K562 (cell line): ENCODE data around the gene TRMT2A. TPM values are rescaled to one million over a fixed set of nuclear protein-coding genes. Genes with fewer than 3 reads are reported as not detected.

Experiments used
- BACH1 ChIP-seq: fragments of 200-800 bp; sonication (Bioruptor generic); IDR thresholded peaks from 2 replicates; pipeline ENCODE4 v1.6.1; 2016; ENCODE audit warnings: missing genetic modification characterization, missing compliant biosample characterization
- GABPB2 ChIP-seq: fragments of 250-450 bp; sonication (Bioruptor Pico); conservative IDR thresholded peaks from 2 replicates; pipeline ENCODE4 v1.5.1; 2021; ENCODE audit warnings: mild to moderate bottlenecking
- HDAC2 ChIP-seq: fragments of 450-650 bp; IDR thresholded peaks from 2 replicates; pipeline ENCODE4 v1.6.1; 2016; ENCODE audit warnings: mild to moderate bottlenecking
- MYC ChIP-seq, 2 experiments: fragments of 250-450 bp in 1 of 2; sonication (Bioruptor Pico) in 1 of 2; IDR thresholded peaks; 2 replicates each; pipeline versions ENCODE4 v1.5.1 to v1.6.1; 2012 to 2021; ENCODE audit warnings: low read depth in 2 of 2, borderline replicate concordance in 1 of 2, improper control_type of control experiment in 1 of 2, low read length in 1 of 2, mild to moderate bottlenecking in 1 of 2, moderate library complexity in 1 of 2
- NFE2L1 ChIP-seq: fragments of 450-650 bp; IDR thresholded peaks from 2 replicates; pipeline ENCODE4 v1.6.1; 2016; ENCODE audit warnings: missing genetic modification characterization, low read depth, mild to moderate bottlenecking, missing compliant biosample characterization, moderate library complexity, borderline replicate concordance
- RBM39 ChIP-seq: fragments of 200-400 bp; formaldehyde crosslinking; optimal IDR thresholded peaks from 2 replicates; pipeline ENCODE3; 2018; ENCODE audit warnings: low read depth, low read length
- SIN3A ChIP-seq, 2 experiments: fragments of 150-350 bp in 1 of 2; IDR thresholded peaks; 2 replicates each; pipeline ENCODE4 v1.6.1; 2011 to 2016; ENCODE audit warnings: borderline replicate concordance in 2 of 2, low read depth in 2 of 2, low read length in 2 of 2, mild to moderate bottlenecking in 2 of 2, moderate library complexity in 2 of 2; ENCODE audit not compliant: control insufficient read depth in 1 of 2
- SOX6 ChIP-seq: fragments of 450-650 bp; IDR thresholded peaks from 2 replicates; pipeline ENCODE4 v1.6.1; 2014; ENCODE audit warnings: mild to moderate bottlenecking
- TAL1 ChIP-seq: fragments of 450-650 bp; IDR thresholded peaks from 2 replicates; pipeline ENCODE4 v1.6.1; 2016; ENCODE audit warnings: mild to moderate bottlenecking
- TCF7L2 ChIP-seq: fragments of 150-350 bp; IDR thresholded peaks from 2 replicates; pipeline ENCODE4 v1.6.1; 2016; ENCODE audit warnings: low read depth, mild to moderate bottlenecking, low read length, moderate library complexity
- TFAM ChIP-seq: fragments of 250-450 bp; sonication (Bioruptor Pico); conservative IDR thresholded peaks from 2 replicates; pipeline ENCODE4 v1.5.0; 2021; ENCODE audit warnings: mild to moderate bottlenecking, moderate library complexity
- TOE1 ChIP-seq, 2 experiments: fragments of 450-650 bp in 1 of 2; sonication (generic) in 1 of 2; formaldehyde crosslinking in 1 of 2; IDR thresholded peaks; 2 replicates each; pipeline versions ENCODE4 v1.7.1 to v1.8.0; 2016 to 2022; ENCODE audit warnings: borderline replicate concordance in 2 of 2, mild to moderate bottlenecking in 2 of 2, antibody characterized with exemption in 1 of 2, inconsistent platforms in 1 of 2, low read depth in 1 of 2, missing genetic modification reagents in 1 of 2, moderate library complexity in 1 of 2
- ZNF175 ChIP-seq: fragments of 200-800 bp; sonication (Bioruptor generic); IDR thresholded peaks from 2 replicates; pipeline ENCODE4 v1.6.1; 2016; ENCODE audit warnings: low read depth, mild to moderate bottlenecking, missing genetic modification characterization, missing compliant biosample characterization
- ZNF584 ChIP-seq: fragments of 200-800 bp; sonication (Bioruptor generic); IDR thresholded peaks from 2 replicates; pipeline ENCODE4 v1.6.1; 2016; ENCODE audit warnings: low read depth, mild to moderate bottlenecking, missing genetic modification characterization, missing compliant biosample characterization
- polyA plus RNA-seq, 8 experiments: library from polyadenylated mRNA; depleted of rRNA in 4 of 8; stranded (reverse) in 5 of 8; unstranded in 3 of 8; fragments of >200 nt; fragmentation: Nextera tagmentation in 2 of 8; fragmentation: Illumina TruSeq in 1 of 8; extraction: Ambion mirVana in 2 of 8; extraction: Trizol in 1 of 8; gene quantifications; 2 replicates each; pipeline versions ENCODE4 v1.2.1 to v1.2.3, GENCODE V29; 2011 to 2014; ENCODE audit warnings: inconsistent platforms in 1 of 8, missing spikeins in 1 of 8
- total RNA-seq, 7 experiments: library from RNA; depleted of rRNA in 6 of 7; stranded (reverse); fragments of >200 nt in 6 of 7; fragmentation: Illumina TruSeq in 2 of 7; extraction: Trizol in 2 of 7; gene quantifications; 2 replicates each; pipeline versions ENCODE4 v1.2.1 to v1.2.3, GENCODE V29; 2011 to 2021; ENCODE audit warnings: low replicate concordance in 1 of 7
- TF ChIP-seq, protein P1 (sequence below): sonication (generic); formaldehyde crosslinking; IDR thresholded peaks from 2 replicates; pipeline ENCODE4 v1.9.0; 2022; ENCODE audit warnings: mild to moderate bottlenecking, missing genetic modification reagents
- TF ChIP-seq, protein P2 (sequence below): fragments of 450-650 bp; formaldehyde crosslinking; IDR thresholded peaks from 2 replicates; pipeline ENCODE4 v1.4.0; 2022; ENCODE audit warnings: missing genetic modification characterization
- TF ChIP-seq, protein P3 (sequence below): sonication (generic); formaldehyde crosslinking; IDR thresholded peaks from 2 replicates; pipeline ENCODE4 v1.8.0; 2022; ENCODE audit warnings: mild to moderate bottlenecking, missing genetic modification reagents
- TF ChIP-seq, protein P4 (sequence below): IDR thresholded peaks from 2 replicates; pipeline ENCODE4 v1.6.1; 2012; ENCODE audit warnings: low read depth, low read length, improper control_type of control experiment, borderline replicate concordance

The TRMT2A gene
- total and polyA plus RNA-seq, 9 of the 15 experiments (the other 6 are each of a cell fraction or from before 2014, with no cell fraction given) = 1.6 to 265 (median 140) TPM

DNA sequence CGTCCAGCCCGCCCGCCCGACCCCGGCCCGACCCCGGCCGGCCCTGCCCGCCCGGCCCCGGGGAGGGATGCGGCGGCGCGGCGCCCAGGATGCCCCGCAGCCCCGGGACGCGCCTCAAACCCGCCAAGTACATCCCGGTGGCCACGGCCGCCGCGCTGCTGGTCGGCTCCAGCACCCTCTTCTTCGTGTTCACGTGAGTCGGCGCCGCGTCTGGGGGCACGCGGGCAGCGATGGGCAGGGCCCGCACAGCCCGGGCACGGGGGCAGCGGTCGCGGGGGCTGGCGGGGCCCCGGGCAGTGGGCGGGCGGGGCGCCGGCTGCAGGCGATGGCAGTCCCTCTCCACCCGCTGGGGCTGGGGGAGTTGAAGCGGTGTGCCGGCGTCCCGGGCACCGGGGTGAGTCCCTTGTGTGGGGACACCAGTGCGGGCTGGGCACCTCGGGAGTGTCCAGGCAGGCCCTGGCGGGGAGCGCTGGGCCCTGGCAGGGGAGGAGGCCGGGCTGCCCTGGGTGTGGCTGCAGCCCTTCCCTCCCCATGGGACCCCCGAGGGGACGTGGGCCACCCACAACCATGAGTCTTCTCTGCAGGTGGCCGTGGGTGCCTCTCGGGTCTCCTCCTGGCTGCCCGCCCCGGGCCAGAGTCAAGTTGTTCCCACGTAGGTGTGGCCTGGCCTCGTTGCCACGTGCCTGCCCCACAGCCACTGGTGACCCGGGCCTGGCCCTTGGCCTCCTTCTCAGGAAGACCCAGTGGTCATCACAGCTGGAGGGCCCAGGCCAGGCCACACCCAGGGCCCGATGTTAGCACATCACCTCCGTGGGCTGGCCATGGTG lies 15.0 kb upstream of the TRMT2A start (continued):
- TF ChIP-seq MYC (IDR thresholded peaks at IDR 0.05; ENCODE audit: low read depth, low read length) = peak; percentile 66; the same call in 1 of the 2 replicates
- TF ChIP-seq MYC (CRISPR knock-in tag; IDR thresholded peaks at IDR 0.05; ENCODE audit: borderline replicate concordance, low read depth) = peak; percentile 93
- no peak for TF ChIP-seq ZNF175 (CRISPR knock-in tag)
- TF ChIP-seq TFAM (CRISPR knock-in tag) = no peak
- no peak for TF ChIP-seq TCF7L2
- TF ChIP-seq BACH1 = no peak
- TF ChIP-seq SIN3A (IDR thresholded peaks at IDR 0.05; ENCODE audit: borderline replicate concordance in 2 of 2, control insufficient read depth in 1 of 2, low read depth in 2 of 2, low read length in 2 of 2) = peak; percentile 15 to 70; a peak in 1 of 4 replicates
- TF ChIP-seq, protein P1, sequence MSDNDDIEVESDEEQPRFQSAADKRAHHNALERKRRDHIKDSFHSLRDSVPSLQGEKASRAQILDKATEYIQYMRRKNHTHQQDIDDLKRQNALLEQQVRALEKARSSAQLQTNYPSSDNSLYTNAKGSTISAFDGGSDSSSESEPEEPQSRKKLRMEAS (CRISPR knock-in tag) = no peak
- no peak for TF ChIP-seq HDAC2
- TF ChIP-seq, protein P2, sequence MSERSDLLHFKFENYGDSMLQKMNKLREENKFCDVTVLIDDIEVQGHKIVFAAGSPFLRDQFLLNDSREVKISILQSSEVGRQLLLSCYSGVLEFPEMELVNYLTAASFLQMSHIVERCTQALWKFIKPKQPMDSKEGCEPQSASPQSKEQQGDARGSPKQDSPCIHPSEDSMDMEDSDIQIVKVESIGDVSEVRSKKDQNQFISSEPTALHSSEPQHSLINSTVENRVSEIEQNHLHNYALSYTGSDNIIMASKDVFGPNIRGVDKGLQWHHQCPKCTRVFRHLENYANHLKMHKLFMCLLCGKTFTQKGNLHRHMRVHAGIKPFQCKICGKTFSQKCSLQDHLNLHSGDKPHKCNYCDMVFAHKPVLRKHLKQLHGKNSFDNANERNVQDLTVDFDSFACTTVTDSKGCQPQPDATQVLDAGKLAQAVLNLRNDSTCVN (CRISPR knock-in tag) = no peak
- no peak for TF ChIP-seq NFE2L1
- TF ChIP-seq GABPB2 (CRISPR knock-in tag) = no peak
- TF ChIP-seq SOX6 = no peak
- TF ChIP-seq, protein P3, sequence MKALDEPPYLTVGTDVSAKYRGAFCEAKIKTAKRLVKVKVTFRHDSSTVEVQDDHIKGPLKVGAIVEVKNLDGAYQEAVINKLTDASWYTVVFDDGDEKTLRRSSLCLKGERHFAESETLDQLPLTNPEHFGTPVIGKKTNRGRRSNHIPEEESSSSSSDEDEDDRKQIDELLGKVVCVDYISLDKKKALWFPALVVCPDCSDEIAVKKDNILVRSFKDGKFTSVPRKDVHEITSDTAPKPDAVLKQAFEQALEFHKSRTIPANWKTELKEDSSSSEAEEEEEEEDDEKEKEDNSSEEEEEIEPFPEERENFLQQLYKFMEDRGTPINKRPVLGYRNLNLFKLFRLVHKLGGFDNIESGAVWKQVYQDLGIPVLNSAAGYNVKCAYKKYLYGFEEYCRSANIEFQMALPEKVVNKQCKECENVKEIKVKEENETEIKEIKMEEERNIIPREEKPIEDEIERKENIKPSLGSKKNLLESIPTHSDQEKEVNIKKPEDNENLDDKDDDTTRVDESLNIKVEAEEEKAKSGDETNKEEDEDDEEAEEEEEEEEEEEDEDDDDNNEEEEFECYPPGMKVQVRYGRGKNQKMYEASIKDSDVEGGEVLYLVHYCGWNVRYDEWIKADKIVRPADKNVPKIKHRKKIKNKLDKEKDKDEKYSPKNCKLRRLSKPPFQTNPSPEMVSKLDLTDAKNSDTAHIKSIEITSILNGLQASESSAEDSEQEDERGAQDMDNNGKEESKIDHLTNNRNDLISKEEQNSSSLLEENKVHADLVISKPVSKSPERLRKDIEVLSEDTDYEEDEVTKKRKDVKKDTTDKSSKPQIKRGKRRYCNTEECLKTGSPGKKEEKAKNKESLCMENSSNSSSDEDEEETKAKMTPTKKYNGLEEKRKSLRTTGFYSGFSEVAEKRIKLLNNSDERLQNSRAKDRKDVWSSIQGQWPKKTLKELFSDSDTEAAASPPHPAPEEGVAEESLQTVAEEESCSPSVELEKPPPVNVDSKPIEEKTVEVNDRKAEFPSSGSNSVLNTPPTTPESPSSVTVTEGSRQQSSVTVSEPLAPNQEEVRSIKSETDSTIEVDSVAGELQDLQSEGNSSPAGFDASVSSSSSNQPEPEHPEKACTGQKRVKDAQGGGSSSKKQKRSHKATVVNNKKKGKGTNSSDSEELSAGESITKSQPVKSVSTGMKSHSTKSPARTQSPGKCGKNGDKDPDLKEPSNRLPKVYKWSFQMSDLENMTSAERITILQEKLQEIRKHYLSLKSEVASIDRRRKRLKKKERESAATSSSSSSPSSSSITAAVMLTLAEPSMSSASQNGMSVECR (CRISPR knock-in tag) = no peak
- TF ChIP-seq TOE1 (IDR thresholded peaks at IDR 0.05; ENCODE audit: borderline replicate concordance) = no peak
- no peak for TF ChIP-seq TOE1 (CRISPR knock-in tag; IDR thresholded peaks at IDR 0.05; ENCODE audit: borderline replicate concordance, low read depth)
- no peak for TF ChIP-seq TAL1
- TF ChIP-seq RBM39 = no peak
- TF ChIP-seq, protein P4, sequence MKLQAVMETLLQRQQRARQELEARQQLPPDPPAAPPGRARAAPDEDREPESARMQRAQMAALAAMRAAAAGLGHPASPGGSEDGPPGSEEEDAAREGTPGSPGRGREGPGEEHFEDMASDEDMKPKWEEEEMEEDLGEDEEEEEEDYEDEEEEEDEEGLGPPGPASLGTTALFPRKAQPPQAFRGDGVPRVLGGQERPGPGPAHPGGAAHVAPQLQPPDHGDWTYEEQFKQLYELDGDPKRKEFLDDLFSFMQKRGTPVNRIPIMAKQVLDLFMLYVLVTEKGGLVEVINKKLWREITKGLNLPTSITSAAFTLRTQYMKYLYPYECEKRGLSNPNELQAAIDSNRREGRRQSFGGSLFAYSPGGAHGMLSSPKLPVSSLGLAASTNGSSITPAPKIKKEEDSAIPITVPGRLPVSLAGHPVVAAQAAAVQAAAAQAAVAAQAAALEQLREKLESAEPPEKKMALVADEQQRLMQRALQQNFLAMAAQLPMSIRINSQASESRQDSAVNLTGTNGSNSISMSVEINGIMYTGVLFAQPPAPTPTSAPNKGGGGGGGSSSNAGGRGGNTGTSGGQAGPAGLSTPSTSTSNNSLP = no peak
- no peak for TF ChIP-seq ZNF584 (CRISPR knock-in tag)
